WTC11 (cell line): ENCODE measurements around the gene PSMC4.

ENCODE experiments used
- CREB1 ChIP-seq: sonication (generic); formaldehyde crosslinking; IDR thresholded peaks from 2 replicates; pipeline ENCODE4 v1.8.0; 2023; ENCODE audit warnings: mild to moderate bottlenecking, missing genetic modification reagents
- CREM ChIP-seq: sonication (generic); formaldehyde crosslinking; IDR thresholded peaks from 2 replicates; pipeline ENCODE4 v1.8.1; 2022; ENCODE audit warnings: mild to moderate bottlenecking, missing genetic modification reagents, moderate library complexity
- CTCF ChIP-seq: fragments of 200-600 bp; IDR thresholded peaks from 2 replicates; pipeline ENCODE4 v1.8.0; 2022; ENCODE audit warnings: antibody characterized with exemption
- IRF2 ChIP-seq: sonication (generic); formaldehyde crosslinking; IDR thresholded peaks from 2 replicates; pipeline ENCODE4 v1.8.0; 2022; ENCODE audit warnings: low read depth, missing genetic modification reagents, borderline replicate concordance
- JAZF1 ChIP-seq: fragments of 250-450 bp; sonication (Bioruptor Pico); IDR thresholded peaks from 2 replicates; pipeline ENCODE4 v1.9.0; 2021; ENCODE audit warnings: moderate library complexity, mild to moderate bottlenecking, inconsistent platforms
- NR2C2 ChIP-seq: sonication (generic); formaldehyde crosslinking; IDR thresholded peaks from 2 replicates; pipeline ENCODE4 v1.8.0; 2022; ENCODE audit warnings: mild to moderate bottlenecking, missing genetic modification reagents
- USF2 ChIP-seq: sonication (generic); formaldehyde crosslinking; IDR thresholded peaks from 2 replicates; pipeline ENCODE4 v1.8.1; 2023; ENCODE audit warnings: mild to moderate bottlenecking, missing genetic modification reagents, moderate library complexity
- ZNF121 ChIP-seq: sonication (generic); formaldehyde crosslinking; IDR thresholded peaks from 2 replicates; pipeline ENCODE4 v1.8.0; 2023; ENCODE audit warnings: missing genetic modification reagents
- ZNF219 ChIP-seq: sonication (generic); formaldehyde crosslinking; IDR thresholded peaks from 2 replicates; pipeline ENCODE4 v1.8.0; 2023; ENCODE audit warnings: missing genetic modification reagents, mild to moderate bottlenecking, borderline replicate concordance
- ZNF423 ChIP-seq: fragments of 250-450 bp; sonication (Bioruptor Pico); IDR thresholded peaks from 2 replicates; pipeline ENCODE4 v2.1.2; 2022; ENCODE audit warnings: mild to moderate bottlenecking, moderate library complexity
- TF ChIP-seq, protein P1 (sequence below): sonication (generic); formaldehyde crosslinking; IDR thresholded peaks from 2 replicates; pipeline ENCODE4 v1.8.0; 2022; ENCODE audit warnings: mild to moderate bottlenecking, missing genetic modification reagents

GRCh38 chr19:39941615-39942365, 29.2 kb upstream of the PSMC4 start:
- TF ChIP-seq CTCF: no peak
- TF ChIP-seq, protein P1, sequence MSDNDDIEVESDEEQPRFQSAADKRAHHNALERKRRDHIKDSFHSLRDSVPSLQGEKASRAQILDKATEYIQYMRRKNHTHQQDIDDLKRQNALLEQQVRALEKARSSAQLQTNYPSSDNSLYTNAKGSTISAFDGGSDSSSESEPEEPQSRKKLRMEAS: no peak
- TF ChIP-seq IRF2 (CRISPR knock-in tag): no peak
- no peak for TF ChIP-seq JAZF1 (CRISPR knock-in tag)
- TF ChIP-seq CREB1: no peak
- TF ChIP-seq CREM: no peak
- no peak for TF ChIP-seq ZNF121 (CRISPR knock-in tag)
- TF ChIP-seq ZNF423 (CRISPR knock-in tag): no peak
- TF ChIP-seq USF2 (CRISPR knock-in tag): no peak
- no peak for TF ChIP-seq ZNF219 (CRISPR knock-in tag)
- no peak for TF ChIP-seq NR2C2 (CRISPR knock-in tag)
